ENCODE data around the gene BCORL1. TPM values are rescaled to one million over a fixed set of nuclear protein-coding genes. Genes with fewer than 3 reads are reported as not detected.

The BCORL1 gene
- total and polyA plus RNA-seq, 2 experiments from 2014 or later = 3.4 to 9.2 TPM

DNA sequence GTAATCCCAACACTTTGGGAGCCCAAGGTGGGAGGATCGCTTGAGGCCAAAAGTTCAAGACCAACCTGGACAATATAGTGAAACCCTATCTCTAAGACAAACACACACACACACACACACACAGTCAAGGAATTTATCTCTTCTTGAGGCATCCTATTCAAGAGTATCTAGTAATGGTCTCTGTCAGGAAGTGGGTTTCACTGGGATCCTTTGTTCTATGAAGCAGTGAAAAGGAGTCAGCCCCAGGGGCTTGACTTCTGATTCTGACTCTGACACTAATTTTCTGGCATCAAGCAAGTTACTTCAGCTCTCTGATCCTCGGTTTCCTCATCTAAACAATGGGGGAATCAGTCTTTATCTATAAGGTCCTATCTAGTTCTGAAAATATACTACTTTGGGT, 41.7 kb upstream of the BCORL1 start:
- TF ChIP-seq EZH2 (IDR thresholded peaks at IDR 0.05; ENCODE audit: borderline replicate concordance) (no peak), EZH2phosphoT487 (IDR thresholded peaks at IDR 0.05; ENCODE audit: low read depth, severe bottlenecking, unreplicated experiment) (no peak), CTCF (IDR thresholded peaks at IDR 0.05; ENCODE audit: poor library complexity) (no peak)

DNA sequence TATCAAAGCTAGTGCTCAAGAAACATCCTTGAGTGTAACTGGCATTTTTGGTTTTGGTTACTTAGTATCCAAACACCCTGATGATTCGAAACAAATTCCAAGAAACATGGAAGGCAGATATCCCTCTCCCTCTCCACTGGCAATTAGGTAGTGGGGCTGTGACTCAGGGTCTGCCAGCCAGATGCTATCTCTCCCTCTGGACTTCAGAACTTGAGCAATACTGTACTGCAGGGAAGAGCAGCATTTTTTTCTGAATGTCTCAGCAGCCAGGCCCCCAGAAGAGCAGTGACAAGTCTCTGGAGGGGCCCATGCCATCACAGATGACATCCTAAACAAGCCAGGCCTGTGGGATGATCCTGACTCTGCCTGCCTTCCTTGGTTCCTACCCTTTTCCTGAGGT, 37.3 kb upstream of the BCORL1 start:
- H3K27ac ChIP-seq = no peak overlapping the region
- H3K4me2 ChIP-seq = no peak overlapping the region
- TF ChIP-seq EZH2 (IDR thresholded peaks at IDR 0.05; ENCODE audit: borderline replicate concordance) (no peak), CTCF (IDR thresholded peaks at IDR 0.05; ENCODE audit: poor library complexity) (no peak)
- no peak overlapping the region for H2AFZ ChIP-seq
- no peaks in the 10 kb centered on the region for H3K79me2 ChIP-seq
- 74% methylated on average over 1 of the region's 1 CpG for WGBS (ENCODE audit: low lambda C conversion rate, missing lambda C conversion rate)
- H3K4me3 ChIP-seq = no peak overlapping the region
- H3K9me2 ChIP-seq (replicated peaks; ENCODE audit: insufficient read depth) = no peaks in the 10 kb centered on the region
- no peaks in the 10 kb centered on the region for H3K36me3 ChIP-seq (replicated peaks; ENCODE audit: insufficient read depth, low read depth)
- H3K4me1 ChIP-seq (ENCODE audit: insufficient read depth) = no peaks in the 10 kb centered on the region
- H4K20me1 ChIP-seq (ENCODE audit: insufficient read depth, poor library complexity, severe bottlenecking) = no peaks in the 10 kb centered on the region
- no peaks in the 10 kb centered on the region for H3K9me3 ChIP-seq (ENCODE audit: low read depth)
- DNase-seq (ENCODE audit: low spot score) = no peak
- H3K27me3 ChIP-seq = no peaks in the 10 kb centered on the region

More for the DNA sequence above, 41.7 kb upstream of the BCORL1 start:
- H3K27me3 ChIP-seq = no peaks in the 10 kb centered on the region
- H4K20me1 ChIP-seq (ENCODE audit: insufficient read depth, poor library complexity, severe bottlenecking) = no peaks in the 10 kb centered on the region
- no peaks in the 10 kb centered on the region for H3K9me3 ChIP-seq (ENCODE audit: low read depth)
- no peaks in the 10 kb centered on the region for H3K36me3 ChIP-seq (replicated peaks; ENCODE audit: insufficient read depth, low read depth)
- no peaks in the 10 kb centered on the region for H3K79me2 ChIP-seq
- H3K4me3 ChIP-seq = no peak overlapping the region
- H2AFZ ChIP-seq = no peak overlapping the region
- H3K4me1 ChIP-seq (ENCODE audit: insufficient read depth) = no peaks in the 10 kb centered on the region
- WGBS (ENCODE audit: low lambda C conversion rate, missing lambda C conversion rate) = 76% methylated on average over 2 of the region's 2 CpGs
- H3K27ac ChIP-seq = no peak overlapping the region
- H3K9me2 ChIP-seq (replicated peaks; ENCODE audit: insufficient read depth) = no peaks in the 10 kb centered on the region
- no peak for DNase-seq (ENCODE audit: low spot score)
- no peak overlapping the region for H3K4me2 ChIP-seq

DNA sequence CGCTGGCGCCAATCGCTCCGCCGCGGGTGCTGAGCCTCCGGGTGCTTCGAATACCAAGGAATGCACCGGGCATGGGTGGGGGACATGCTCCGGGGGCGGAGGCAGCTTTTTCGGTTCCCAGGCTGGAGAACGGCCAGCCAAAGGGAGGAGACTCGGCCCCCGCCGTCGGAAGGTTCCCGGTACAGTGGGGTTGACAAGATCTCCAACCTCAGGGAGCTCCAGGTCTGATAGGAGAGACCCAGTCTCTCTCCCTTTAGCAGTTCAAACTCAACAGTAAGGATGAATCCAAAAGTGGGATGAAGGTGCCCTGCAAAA, 29.1 kb upstream of the BCORL1 start:
- no peak for TF ChIP-seq EZH2 (IDR thresholded peaks at IDR 0.05; ENCODE audit: borderline replicate concordance)
- TF ChIP-seq CTCF (IDR thresholded peaks at IDR 0.05; ENCODE audit: poor library complexity) = no peak
- no peak for TF ChIP-seq EZH2phosphoT487 (IDR thresholded peaks at IDR 0.05; ENCODE audit: low read depth, severe bottlenecking, unreplicated experiment)
- Histone ChIP-seq H3K4me3 (no peak overlapping the region), H3K4me2 (peak overlapping the region; percentile 79)

DNA sequence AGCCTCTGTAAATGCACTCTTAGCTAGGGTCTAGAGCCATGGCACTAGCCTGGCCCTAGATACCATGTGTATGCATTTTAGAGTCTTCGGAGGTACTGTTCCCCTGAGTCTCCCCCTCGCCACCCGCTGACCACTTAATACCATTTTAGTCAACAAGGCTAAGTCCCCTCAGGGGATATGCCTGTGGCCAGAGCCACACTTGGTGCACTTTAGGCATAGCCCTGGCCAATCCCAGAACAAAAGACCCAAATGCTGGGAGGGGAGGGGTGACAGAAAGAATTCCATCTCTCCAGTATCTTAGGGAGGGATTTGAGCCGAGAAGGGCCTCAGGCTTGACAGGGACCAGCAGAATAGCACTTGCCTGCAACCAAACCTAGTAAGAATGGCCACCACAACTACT, 28.6 kb upstream of the BCORL1 start:
- Histone ChIP-seq H3K4me3 (no peak overlapping the region), H3K27me3 (no peaks in the 10 kb centered on the region), H3K9me3 (ENCODE audit: low read depth) (no peaks in the 10 kb centered on the region), H4K20me1 (ENCODE audit: insufficient read depth, poor library complexity, severe bottlenecking) (no peaks in the 10 kb centered on the region), H3K36me3 (replicated peaks; ENCODE audit: insufficient read depth, low read depth) (no peaks in the 10 kb centered on the region), H3K4me1 (ENCODE audit: insufficient read depth) (no peaks in the 10 kb centered on the region), H3K27ac (no peak overlapping the region), H2AFZ (no peak overlapping the region), H3K9me2 (replicated peaks; ENCODE audit: insufficient read depth) (no peaks in the 10 kb centered on the region), H3K4me2 (no peak overlapping the region), H3K79me2 (no peaks in the 10 kb centered on the region)
- TF ChIP-seq CTCF (IDR thresholded peaks at IDR 0.05; ENCODE audit: poor library complexity) = no peak
- no peak for TF ChIP-seq EZH2 (IDR thresholded peaks at IDR 0.05; ENCODE audit: borderline replicate concordance)
- TF ChIP-seq EZH2phosphoT487 (IDR thresholded peaks at IDR 0.05; ENCODE audit: low read depth, severe bottlenecking, unreplicated experiment) = no peak
- WGBS (ENCODE audit: low lambda C conversion rate, missing lambda C conversion rate) = 80% methylated on average over 4 of the region's 4 CpGs
- DNase-seq (ENCODE audit: low spot score) = no peak

More for the DNA sequence above, 29.1 kb upstream of the BCORL1 start:
- Histone ChIP-seq H2AFZ (no peak overlapping the region), H3K27ac (no peak overlapping the region), H3K27me3 (no peaks in the 10 kb centered on the region), H3K9me2 (replicated peaks; ENCODE audit: insufficient read depth) (no peaks in the 10 kb centered on the region), H3K36me3 (replicated peaks; ENCODE audit: insufficient read depth, low read depth) (no peaks in the 10 kb centered on the region), H3K4me1 (ENCODE audit: insufficient read depth) (no peaks in the 10 kb centered on the region), H3K79me2 (no peaks in the 10 kb centered on the region), H3K9me3 (ENCODE audit: low read depth) (no peaks in the 10 kb centered on the region), H4K20me1 (ENCODE audit: insufficient read depth, poor library complexity, severe bottlenecking) (no peaks in the 10 kb centered on the region)
- no peak for DNase-seq (ENCODE audit: low spot score)
- WGBS (ENCODE audit: low lambda C conversion rate, missing lambda C conversion rate) = 52% methylated on average over 18 of the region's 18 CpGs

Data from hepatocyte (in vitro differentiated cells).